ENCODE data around the gene TTC16. TPM values are rescaled to one million over a fixed set of nuclear protein-coding genes. Genes with fewer than 3 reads are reported as not detected.
A peak's percentile ranks its signal among the peaks of the same experiment; 100 is the strongest.

TTC16 gene
- total RNA-seq, 1 donor from 2014 or later, result not detected

GRCh38 chr9:127734747-127735529, 19.1 kb downstream of the TTC16 start, which contains the start of gene TOR2A:
TSS of gene TOR2A (minus strand) at chr9:127735294. CDS start at chr9:127735270, 24 bp downstream.
- FAIRE-seq (no peak), DNase-seq (ENCODE audit: low read depth) (peak; percentile 88)
- peak; percentile 98 for TF ChIP-seq CTCF (IDR thresholded peaks at IDR 0.05; ENCODE audit: insufficient read depth, low read length, severe bottlenecking)
- H3K27me3 ChIP-seq (ENCODE audit: control insufficient read depth, insufficient read depth, low read length), result no peaks in the 10 kb centered on the region
- peaks cover 1% of the 10 kb centered on the region for H3K36me3 ChIP-seq (ENCODE audit: control insufficient read depth, insufficient read depth, low read length)
- H3K4me3 ChIP-seq (ENCODE audit: low read depth, low read length), result peak within 1 kb of the TSS; percentile 59

GRCh38 chr9:127735530-127736185, 19.8 kb downstream of the TTC16 start:
- TF ChIP-seq CTCF (IDR thresholded peaks at IDR 0.05; ENCODE audit: insufficient read depth, low read length, severe bottlenecking), result no peak
- H3K36me3 ChIP-seq (ENCODE audit: control insufficient read depth, insufficient read depth, low read length), result peaks cover 1% of the 10 kb centered on the region
- no peaks in the 10 kb centered on the region for H3K27me3 ChIP-seq (ENCODE audit: control insufficient read depth, insufficient read depth, low read length)
- H3K4me3 ChIP-seq (ENCODE audit: low read depth, low read length), result no peak overlapping the region
- DNase-seq (ENCODE audit: low read depth), result no peak
- no peak for FAIRE-seq

- H3K4me3 ChIP-seq (ENCODE audit: low read depth, low read length), result no peak overlapping the region
- DNase-seq (ENCODE audit: low read depth), result no peak
- H3K27me3 ChIP-seq (ENCODE audit: control insufficient read depth, insufficient read depth, low read length), result no peaks in the 10 kb centered on the region
- no peak for TF ChIP-seq CTCF (IDR thresholded peaks at IDR 0.05; ENCODE audit: insufficient read depth, low read length, severe bottlenecking)
- no peaks in the 10 kb centered on the region for H3K36me3 ChIP-seq (ENCODE audit: control insufficient read depth, insufficient read depth, low read length)
- no peak for FAIRE-seq
Observed at GRCh38 chr9:127738666-127739065, 22.8 kb downstream of the TTC16 start.

- DNase-seq (ENCODE audit: low read depth), result peak; percentile 67
- Histone ChIP-seq H3K4me3 (ENCODE audit: low read depth, low read length) (no peak overlapping the region), H3K36me3 (ENCODE audit: control insufficient read depth, insufficient read depth, low read length) (no peaks in the 10 kb centered on the region), H3K27me3 (ENCODE audit: control insufficient read depth, insufficient read depth, low read length) (no peaks in the 10 kb centered on the region)
- no peak for FAIRE-seq
- TF ChIP-seq CTCF (IDR thresholded peaks at IDR 0.05; ENCODE audit: insufficient read depth, low read length, severe bottlenecking), result no peak
Observed at GRCh38 chr9:127739614-127740330, 23.9 kb downstream of the TTC16 start.

GRCh38 chr9:127741831-127742434, 26.1 kb downstream of the TTC16 start:
- no peaks in the 10 kb centered on the region for H3K36me3 ChIP-seq (ENCODE audit: control insufficient read depth, insufficient read depth, low read length)
- H3K27me3 ChIP-seq (ENCODE audit: control insufficient read depth, insufficient read depth, low read length), result no peaks in the 10 kb centered on the region
- H3K4me3 ChIP-seq (ENCODE audit: low read depth, low read length), result no peak overlapping the region
- TF ChIP-seq CTCF (IDR thresholded peaks at IDR 0.05; ENCODE audit: insufficient read depth, low read length, severe bottlenecking), result no peak
- FAIRE-seq (no peak), DNase-seq (ENCODE audit: low read depth) (peak; percentile 19)
